Erythroblast (primary cell): ENCODE results near the gene DYNLRB1.

Source experiments
- DNase-seq, 2 experiments: peaks; one replicate each; lab custom pipeline; 2025; lab: John Stamatoyannopoulos, UW
- GATA1 ChIP-seq: IDR thresholded peaks from 2 replicates; pipeline ENCODE4 v1.6.1; 2011; ENCODE audit warnings: low read depth, mild to moderate bottlenecking, control low read depth, low read length, moderate library complexity
- POLR2A ChIP-seq: IDR thresholded peaks from 2 replicates; pipeline ENCODE4 v1.6.1; 2011; ENCODE audit warnings: mild to moderate bottlenecking, low read length

The DYNLRB1 gene

DNA sequence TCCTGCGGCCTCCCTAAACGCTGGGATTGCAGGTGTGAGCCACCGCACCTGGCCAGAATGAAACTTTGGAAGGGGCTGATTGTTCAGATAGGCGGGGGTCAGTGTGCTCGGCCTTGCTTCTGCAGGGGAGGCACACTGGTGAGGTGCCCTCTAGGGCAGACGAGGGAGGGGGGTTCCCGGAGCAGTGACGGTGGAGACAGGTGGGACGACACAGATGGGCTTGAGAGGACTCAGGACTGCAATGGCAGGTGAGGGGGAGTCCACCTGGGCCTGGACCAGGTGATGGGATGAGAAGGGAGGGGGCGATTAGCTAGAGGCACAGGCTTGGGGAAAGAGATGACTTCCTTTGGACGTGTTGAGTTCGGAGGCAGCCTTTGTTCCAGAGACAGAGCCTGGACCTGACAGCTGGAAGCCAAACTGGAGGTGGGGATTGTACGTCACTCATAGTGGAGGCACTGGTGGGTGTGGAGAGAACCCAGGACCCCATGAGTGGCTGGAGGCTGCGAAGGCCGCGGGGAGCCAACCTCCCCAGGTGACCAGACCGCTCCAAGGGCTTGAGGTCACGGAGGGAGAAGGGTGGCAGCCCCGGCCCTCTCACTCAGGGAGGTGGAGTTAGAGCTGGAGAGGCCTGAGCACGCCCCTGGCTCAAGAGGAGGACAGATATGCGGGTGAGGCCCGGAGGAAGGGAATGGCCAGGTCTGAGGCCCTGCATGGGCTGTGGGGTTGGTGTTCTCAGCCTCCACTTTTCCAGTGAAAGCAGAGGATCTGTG, 31.8 kb downstream of the DYNLRB1 start:
- TF ChIP-seq POLR2A: no peak
- no peak for TF ChIP-seq GATA1
- no peak for DNase-seq

DNA sequence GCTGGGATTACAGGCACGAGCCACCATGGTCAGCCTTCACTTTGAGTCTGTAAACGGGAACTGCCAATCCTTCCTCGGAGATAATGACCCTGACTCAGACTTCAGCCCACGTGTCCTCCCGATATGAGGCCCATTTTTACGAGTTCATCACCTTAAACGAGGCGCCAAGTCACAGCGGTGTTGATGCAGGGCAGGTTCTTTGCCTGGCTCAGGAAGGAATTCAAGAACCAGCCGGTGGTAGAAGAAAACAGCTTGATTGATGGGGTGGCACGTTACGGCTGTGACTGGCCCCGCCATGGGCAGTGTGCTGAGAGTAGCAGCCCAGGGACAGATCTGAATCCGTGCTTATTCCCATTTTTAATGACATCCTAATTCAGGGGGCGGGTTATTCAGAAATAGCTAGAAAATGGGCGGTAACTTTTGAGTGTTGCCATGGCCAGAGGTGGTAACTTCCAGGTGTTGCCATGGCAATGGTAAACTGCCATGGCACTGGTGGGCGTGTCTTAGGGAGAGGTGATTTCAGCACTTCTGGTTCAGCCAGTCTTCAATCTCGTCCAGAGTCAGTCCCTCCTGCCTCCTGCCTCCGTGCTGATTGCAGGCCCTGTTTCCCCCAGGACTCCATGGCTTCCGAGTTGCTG, 33.2 kb downstream of the DYNLRB1 start:
- TF ChIP-seq GATA1: no peak
- TF ChIP-seq POLR2A: no peak
- peak; percentile 41 to 44 for DNase-seq

DNA sequence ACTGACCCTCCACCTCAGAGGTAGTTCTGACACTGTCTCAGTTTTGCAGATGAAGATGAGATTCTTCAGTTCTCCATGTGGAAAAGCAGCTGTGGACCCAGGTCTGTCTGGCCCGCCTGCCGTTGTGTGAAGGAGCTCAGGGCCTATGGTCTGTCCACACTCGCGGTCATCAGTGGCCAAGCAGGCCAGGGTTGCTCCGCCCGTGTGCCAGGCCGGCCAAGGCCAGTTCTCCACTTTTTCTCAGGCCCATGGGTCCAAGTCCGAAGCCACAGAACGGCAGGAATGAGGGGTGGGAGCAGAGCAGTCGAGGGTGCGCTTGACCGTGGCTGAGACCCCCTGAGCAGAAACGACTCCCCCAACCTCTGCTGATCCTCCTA, 33.7 kb downstream of the DYNLRB1 start:
- TF ChIP-seq POLR2A: no peak
- no peak for TF ChIP-seq GATA1
- no peak for DNase-seq

DNA sequence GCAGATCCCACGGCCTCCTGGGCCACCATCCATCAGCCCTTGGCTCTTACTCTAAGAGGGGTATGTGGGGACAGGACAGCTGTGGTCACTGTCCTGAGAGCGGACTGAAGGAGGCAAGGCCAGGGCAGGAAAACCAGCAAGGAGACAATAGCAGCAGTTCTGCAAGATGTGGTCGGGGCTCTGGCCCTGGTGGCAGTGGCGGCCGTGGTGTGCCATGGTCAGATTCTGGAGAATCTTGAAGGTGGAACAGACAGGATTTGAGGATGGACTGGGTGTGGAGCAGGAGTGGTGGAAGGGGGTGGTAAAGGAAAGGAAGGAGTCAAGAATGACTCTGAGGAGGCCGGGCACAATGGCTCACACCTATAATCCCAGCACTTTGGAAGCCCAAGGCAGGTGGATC, 36.3 kb downstream of the DYNLRB1 start:
- DNase-seq: no peak
- no peak for TF ChIP-seq POLR2A
- TF ChIP-seq GATA1: no peak

DNA sequence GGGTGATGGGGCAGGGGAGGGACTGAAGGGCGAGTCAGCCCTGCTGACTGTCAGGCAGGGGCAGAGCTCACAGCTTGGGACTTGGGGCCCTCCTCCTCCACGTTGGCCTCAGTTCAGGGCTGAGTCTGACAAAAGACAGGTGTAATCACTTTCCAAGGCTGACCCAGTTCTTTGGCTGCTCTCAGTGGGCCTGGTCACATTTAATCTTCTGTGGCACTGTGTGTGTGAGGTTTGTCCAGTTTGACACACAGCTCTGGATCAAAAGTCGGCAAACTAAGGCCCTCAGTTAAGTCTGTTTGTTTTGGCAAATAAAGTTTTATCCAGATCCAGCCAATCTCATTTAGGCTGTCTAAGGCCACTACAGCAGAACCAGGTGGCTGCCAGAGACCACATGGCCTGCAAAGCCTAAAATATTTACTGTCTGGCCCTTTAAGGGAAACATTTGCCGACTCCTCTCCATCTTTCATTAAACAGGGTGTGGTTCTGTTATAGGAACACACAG, 37.2 kb downstream of the DYNLRB1 start:
- TF ChIP-seq GATA1: no peak
- TF ChIP-seq POLR2A: no peak
- DNase-seq: no peak

DNA sequence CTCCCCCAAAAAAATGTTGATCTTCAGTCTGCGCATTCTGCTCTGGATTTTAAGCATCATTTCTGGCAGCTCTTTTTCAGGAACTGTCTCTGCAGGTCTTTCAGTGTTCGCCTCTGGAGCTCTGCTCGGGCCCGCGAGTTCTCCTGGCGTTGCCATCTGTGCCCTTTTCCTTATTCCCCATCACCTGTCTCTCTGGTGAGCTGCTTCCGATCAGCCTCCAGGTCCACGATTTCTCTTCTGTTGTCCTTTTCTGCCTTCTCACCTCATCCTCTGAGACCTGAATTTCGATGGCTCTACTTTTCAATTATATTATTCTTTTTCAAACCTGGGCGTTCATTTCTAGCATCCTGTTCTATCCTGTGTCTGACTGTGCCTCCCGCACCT, 41.7 kb downstream of the DYNLRB1 start:
- TF ChIP-seq POLR2A (no peak), GATA1 (no peak)
- DNase-seq: no peak

DNA sequence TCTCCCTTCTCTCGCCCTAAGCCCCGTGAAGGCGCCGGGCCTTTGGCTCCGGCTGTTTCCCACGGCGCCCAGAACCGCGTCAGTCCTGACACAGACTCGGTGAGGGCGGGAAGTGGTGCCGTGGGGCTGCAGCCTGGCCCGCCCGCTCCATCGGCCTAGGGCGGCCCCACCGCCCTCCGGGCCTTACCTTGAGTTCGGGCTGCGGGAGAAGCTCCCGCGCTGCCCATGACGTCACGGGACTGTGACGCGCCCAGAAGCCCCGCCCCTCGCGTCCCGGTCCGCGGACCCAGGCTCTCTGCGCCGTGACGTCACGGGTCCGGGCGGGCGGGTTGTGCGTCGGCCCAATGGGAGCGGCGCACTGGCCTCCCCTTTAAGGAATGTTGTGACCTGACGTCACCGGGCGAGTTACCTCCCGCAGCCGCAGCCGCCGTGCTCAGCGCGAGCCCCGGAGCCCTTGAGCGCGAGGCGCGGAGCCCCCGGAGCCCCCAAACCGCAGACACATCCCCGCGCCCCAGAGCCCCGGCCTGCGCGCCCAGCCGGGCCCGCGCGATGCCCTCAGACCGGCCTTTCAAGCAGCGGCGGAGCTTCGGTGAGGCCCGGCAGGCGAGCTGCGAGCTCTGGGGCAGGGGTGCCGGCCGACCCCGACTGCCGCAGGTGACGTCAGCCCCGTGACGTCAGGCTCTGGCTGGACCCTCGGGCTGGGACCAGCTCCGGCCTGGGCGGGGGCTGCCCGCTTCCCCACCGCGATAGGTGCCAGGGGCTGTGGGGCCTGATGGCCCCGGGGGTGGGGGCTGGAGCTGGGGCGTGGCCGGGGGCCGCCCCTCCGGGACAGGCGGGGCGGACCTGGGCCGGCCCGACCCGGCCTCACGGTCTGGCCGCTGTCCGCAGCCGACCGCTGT, 42.3 kb downstream of the DYNLRB1 start, which contains the start of gene MAP1LC3A:
Gene MAP1LC3A (plus strand): TSS at position 399 of the 899 bp plus-strand sequence. CDS start 151 bp downstream, at position 550.
- peak; percentile 99 for DNase-seq
- TF ChIP-seq POLR2A (peak; percentile 82), GATA1 (no peak)

DNA sequence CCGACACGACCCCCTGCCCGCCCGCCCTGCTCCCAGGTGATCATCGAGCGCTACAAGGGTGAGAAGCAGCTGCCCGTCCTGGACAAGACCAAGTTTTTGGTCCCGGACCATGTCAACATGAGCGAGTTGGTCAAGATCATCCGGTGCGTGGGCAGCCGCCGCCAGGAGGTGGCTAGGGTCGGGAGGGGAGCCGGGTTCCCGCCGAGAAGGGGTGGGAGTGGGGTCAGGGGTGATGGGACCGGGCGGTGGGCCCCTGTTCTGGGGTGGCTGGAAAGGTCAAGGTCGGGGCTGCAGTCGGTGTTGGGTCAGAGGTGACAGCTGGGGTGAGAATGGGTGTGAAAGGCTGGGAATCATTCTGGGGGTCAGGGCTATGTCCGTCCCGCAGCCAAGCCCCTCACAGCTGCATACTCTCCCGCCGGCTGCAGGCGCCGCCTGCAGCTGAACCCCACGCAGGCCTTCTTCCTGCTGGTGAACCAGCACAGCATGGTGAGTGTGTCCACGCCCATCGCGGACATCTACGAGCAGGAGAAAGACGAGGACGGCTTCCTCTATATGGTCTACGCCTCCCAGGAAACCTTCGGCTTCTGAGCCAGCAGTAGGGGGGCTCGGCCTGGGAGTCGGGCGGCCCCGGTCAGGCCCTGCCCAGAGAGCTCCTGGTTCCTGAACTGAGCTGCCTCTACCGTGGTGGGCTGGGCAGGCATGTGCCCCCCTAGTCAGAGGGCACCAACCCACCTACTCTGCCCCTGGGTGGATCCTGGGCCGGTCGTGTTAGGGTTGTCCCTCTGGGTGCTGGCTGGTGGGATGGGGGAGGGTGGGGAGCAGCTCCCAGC, 43.3 kb downstream of the DYNLRB1 start:
- TF ChIP-seq GATA1: no peak
- peak; percentile 19 to 46 for DNase-seq

DNA sequence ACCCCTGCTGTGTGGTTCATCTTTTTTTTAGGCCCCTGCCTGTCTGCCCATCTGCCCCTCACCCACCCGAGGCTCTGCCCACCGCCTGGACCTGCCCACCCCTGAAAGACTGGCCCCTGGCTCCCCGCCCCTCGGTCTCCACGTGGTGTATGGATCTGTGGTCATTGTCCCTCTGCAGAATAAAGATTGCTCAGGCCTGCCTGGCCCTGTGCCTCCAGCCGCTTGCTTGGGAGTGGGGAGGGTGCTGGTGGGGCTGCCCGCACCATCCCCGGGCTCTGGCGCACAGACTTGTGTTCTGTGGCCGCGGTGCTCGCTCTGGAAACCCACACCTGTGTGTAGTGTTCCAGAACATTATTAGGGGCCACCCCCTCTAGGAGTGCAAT, 43.9 kb downstream of the DYNLRB1 start:
- no peak for TF ChIP-seq GATA1
- no peak for DNase-seq

DNA sequence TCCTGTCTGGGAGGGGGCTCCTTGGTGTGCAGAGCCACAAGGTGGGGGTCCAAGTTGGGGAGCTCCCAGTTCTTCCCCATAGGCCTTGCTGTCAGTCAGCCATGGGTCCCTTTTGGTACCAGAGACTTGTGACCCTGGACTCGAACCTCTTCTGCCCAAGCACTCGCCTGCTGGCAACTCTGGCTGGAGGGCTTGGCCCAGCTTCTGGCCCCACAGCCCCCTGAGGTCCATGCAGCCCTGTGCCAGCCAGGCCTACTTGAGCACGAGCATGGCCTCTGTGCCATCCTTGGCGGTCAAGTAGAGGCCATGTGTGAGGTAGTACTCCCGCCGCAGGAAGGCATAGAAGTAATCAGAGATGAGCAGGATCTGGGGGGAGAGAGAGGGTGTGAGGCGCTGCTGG, 44.4 kb downstream of the DYNLRB1 start:
- no peak for TF ChIP-seq POLR2A
- TF ChIP-seq GATA1: no peak
- no peak for DNase-seq

DNA sequence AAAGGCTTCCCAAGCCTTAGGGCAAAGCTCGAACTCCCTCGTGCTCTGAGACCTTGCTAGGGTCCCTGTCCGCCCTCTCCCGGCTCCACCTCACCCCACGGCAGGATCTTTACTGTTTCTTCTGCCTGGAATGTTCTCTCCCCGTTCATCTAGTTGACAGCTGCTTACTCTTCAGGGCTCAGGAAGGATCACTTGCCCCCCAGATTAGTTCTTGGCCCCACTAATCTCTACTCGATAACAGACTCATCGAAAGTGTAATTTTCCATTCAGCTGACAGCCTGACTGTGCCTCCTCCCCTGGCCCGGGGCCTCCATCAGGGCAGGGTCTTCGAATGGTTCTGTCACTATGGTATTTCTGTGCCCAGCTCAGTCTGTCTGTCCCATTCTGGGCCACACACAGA, 45.4 kb downstream of the DYNLRB1 start:
- TF ChIP-seq GATA1: no peak
- TF ChIP-seq POLR2A: no peak
- no peak for DNase-seq

DNA sequence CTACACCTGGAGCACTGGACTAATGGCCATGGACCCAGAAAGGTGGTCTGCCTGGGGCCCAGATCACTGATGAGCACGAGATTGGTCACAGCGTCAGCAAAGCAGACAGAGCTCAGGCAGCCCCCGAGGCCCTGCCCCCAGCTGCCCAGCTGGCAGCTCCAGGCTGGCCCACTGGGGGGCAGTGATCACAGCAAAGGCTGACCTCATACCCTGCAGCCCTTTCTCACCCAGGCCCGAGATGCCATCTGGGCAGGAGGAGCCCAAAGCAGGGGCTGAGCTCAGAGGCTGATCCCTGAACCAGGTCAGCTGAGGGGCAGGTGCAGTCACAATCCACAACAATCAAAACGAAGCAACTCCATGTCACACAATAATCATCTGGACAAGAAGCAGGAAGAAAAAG, 46.4 kb downstream of the DYNLRB1 start:
- peak; percentile 29 to 38 for DNase-seq

DNA sequence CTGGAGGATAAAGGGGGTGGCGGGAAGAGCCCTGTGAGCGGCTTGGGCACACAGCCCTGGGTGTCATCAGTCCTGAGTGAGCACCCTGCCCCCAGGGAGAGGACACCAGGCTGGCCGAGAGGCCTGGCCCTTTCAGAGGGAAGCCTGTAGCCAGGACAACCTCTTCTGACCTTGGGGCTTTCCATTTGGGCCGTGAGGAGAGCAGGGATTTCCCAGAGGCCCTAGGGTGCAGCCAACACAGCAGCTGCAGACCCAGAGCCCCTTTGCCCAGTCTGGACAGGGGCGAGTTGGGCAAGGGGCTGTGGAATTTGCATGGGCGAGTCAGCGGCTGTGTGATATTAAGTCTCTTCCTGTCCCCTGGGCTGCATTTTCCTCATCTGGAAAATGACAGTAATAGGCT, 48.6 kb downstream of the DYNLRB1 start:
- DNase-seq: no peak
- TF ChIP-seq GATA1 (no peak), POLR2A (no peak)

More for the DNA sequence above, 46.4 kb downstream of the DYNLRB1 start:
- TF ChIP-seq POLR2A: no peak
- TF ChIP-seq GATA1: no peak
